ENCODE data around the gene WHRN. TPM values are rescaled to one million over a fixed set of nuclear protein-coding genes. Genes with fewer than 3 reads are reported as not detected.

The WHRN gene
- total and polyA plus RNA-seq, 2 of the 8 experiments (the other 6 are each of a cell fraction or from before 2014, with no cell fraction given): 4.4 to 7.7 TPM

GRCh38 chr9:114450181-114450580 is 55.1 kb downstream of the WHRN start:
- 87% methylated on average over 3 of the region's 3 CpGs; no CpG with 5 or more reads in 1 of the 2 experiments for whole genome bisulfite sequencing, 2 experiments (ENCODE audit: extremely low coverage in 1 of 2, insufficient coverage in 1 of 2, insufficient read length in 1 of 2, insufficient replicate concordance in 2 of 2, low coverage in 1 of 2, low lambda C conversion rate in 2 of 2, missing lambda C conversion rate in 1 of 2)
- Histone ChIP-seq H3K18ac (ENCODE audit: extremely low read depth, low read length) (no peak overlapping the region), H3K4ac (replicated peaks; ENCODE audit: insufficient read length, low read depth, low read length) (no peak overlapping the region), H2AFZ (ENCODE audit: low read length) (no peak overlapping the region), H3K79me1 (ENCODE audit: low read depth, low read length) (no peaks in the 10 kb centered on the region), H3K9ac (replicated peaks in 1 of 4; ENCODE audit: extremely low read depth in 1 of 4, low read depth in 3 of 4, low read length in 3 of 4) (no peak overlapping the region), H3K4me1 (replicated peaks in 1 of 4; ENCODE audit: control insufficient read depth in 3 of 4, insufficient read depth in 4 of 4, low read length in 3 of 4) (peaks cover 1 to 6% (median 4%) of the 10 kb centered on the region in 4 experiments; a peak in 3 of 7 replicates), H3K27me3 (replicated peaks in 1 of 4; ENCODE audit: control insufficient read depth in 3 of 4, extremely low read depth in 1 of 4, insufficient read depth in 3 of 4, low read length in 3 of 4) (no peaks in the 10 kb centered on the region), H3K9me3 (ENCODE audit: insufficient read depth in 2 of 2, low read depth in 1 of 2, low read length in 1 of 2) (no peaks in the 10 kb centered on the region), H4K91ac (replicated peaks; ENCODE audit: insufficient read length, low read length) (peak overlapping the region; percentile 5), H2BK12ac (ENCODE audit: low read depth, low read length) (no peak overlapping the region), H2AK5ac (ENCODE audit: low read depth, low read length) (peak overlapping the region; percentile 71), H2BK15ac (ENCODE audit: low read length) (0 out of 2 replicates have a peak overlapping the region, but pooled peaks have one; percentile 89), H3K23me2 (ENCODE audit: low read depth, low read length) (no peaks in the 10 kb centered on the region; the same call in 1 of the 2 replicates), H3K79me2 (ENCODE audit: control insufficient read depth in 1 of 2, insufficient read depth in 2 of 2, low read length in 2 of 2) (no peaks in the 10 kb centered on the region), H4K5ac (ENCODE audit: insufficient read length, low read depth, low read length) (no peak overlapping the region), H2BK20ac (ENCODE audit: low read length) (no peak overlapping the region), H3K4me3 (ENCODE audit: extremely low read depth in 1 of 4, insufficient read depth in 2 of 4, low read depth in 3 of 4, low read length in 4 of 4) (no peak overlapping the region), H3K4me2 (ENCODE audit: insufficient read depth in 1 of 2, low read depth in 2 of 2, low read length in 2 of 2) (no peak overlapping the region), H3K27ac (ENCODE audit: low read depth, low read length) (no peak overlapping the region), H2BK5ac (ENCODE audit: low read depth, low read length) (no peak overlapping the region), H2BK120ac (replicated peaks; ENCODE audit: low read depth, low read length) (no peak overlapping the region), H4K20me1 (replicated peaks in 1 of 2; ENCODE audit: control insufficient read depth in 1 of 2, insufficient read depth in 2 of 2, low read length in 2 of 2) (peaks cover 0 to 1% of the 10 kb centered on the region in 2 experiments), H3K23ac (ENCODE audit: insufficient read length) (no peak overlapping the region), H4K8ac (ENCODE audit: extremely low read depth, insufficient read depth, low read length) (peak overlapping the region; percentile 71), H3K56ac (replicated peaks; ENCODE audit: insufficient read length, low read depth, low read length) (no peak overlapping the region), H3K14ac (ENCODE audit: insufficient read length) (no peak overlapping the region), H3K36me3 (ENCODE audit: control insufficient read depth in 2 of 4, insufficient read depth in 4 of 4, low read length in 3 of 4) (no peaks in the 10 kb centered on the region)
- TF ChIP-seq TAF1 (IDR thresholded peaks at IDR 0.05; ENCODE audit: low read depth, low read length): no peak
- TF ChIP-seq GTF2F1 (IDR thresholded peaks at IDR 0.05; ENCODE audit: borderline replicate concordance, low read depth, low read length): no peak
- TF ChIP-seq SP1 (IDR thresholded peaks at IDR 0.05; ENCODE audit: low read depth, low read length): no peak
- no peak for TF ChIP-seq HDAC6 (IDR thresholded peaks at IDR 0.05; ENCODE audit: low read depth, low read length)
- no peak for TF ChIP-seq E2F6 (IDR thresholded peaks at IDR 0.05)
- no peak for TF ChIP-seq EGR1 (IDR thresholded peaks at IDR 0.05; ENCODE audit: borderline replicate concordance, low read depth, low read length)
- TF ChIP-seq RBBP5 (IDR thresholded peaks at IDR 0.05; ENCODE audit: borderline replicate concordance, low read depth, low read length): no peak
- TF ChIP-seq RFX5 (IDR thresholded peaks at IDR 0.05; ENCODE audit: borderline replicate concordance, low read depth, low read length): no peak
- no peak for TF ChIP-seq ZNF274 (IDR thresholded peaks at IDR 0.05; ENCODE audit: borderline replicate concordance, extremely low read depth, low read length)
- no peak for TF ChIP-seq JUND (IDR thresholded peaks at IDR 0.05; ENCODE audit: low read length)
- TF ChIP-seq POLR2A (IDR thresholded peaks at IDR 0.05; ENCODE audit: control extremely low read depth in 1 of 2, low read depth in 2 of 2, low read length in 2 of 2): no peak
- TF ChIP-seq RAD21 (IDR thresholded peaks at IDR 0.05 in 1 of 2, conservative IDR thresholded peaks at IDR 0.05 in 1 of 2; ENCODE audit: low read depth in 2 of 2, low read length in 2 of 2): no peak
- no peak for FAIRE-seq
- POLR2A ChIA-PET (ENCODE audit: partially characterized antibody): interaction anchor here (1.2 to 2.3 kb wide), 4 partner anchors 15 to 137 kb away, joined by 3 to 7 read pairs (median 4); partner anchors contain the start of gene ATP6V1G1
- DNase-seq (ENCODE audit: low read depth in 1 of 2, low spot score in 2 of 2): no peak
- CTCF ChIA-PET (ENCODE audit: partially characterized antibody): interaction anchor here (1.0 to 3.2 kb wide), 14 partner anchors 12 to 212 kb away, joined by 3 to 29 read pairs (median 4); partner anchors contain the start of gene ATP6V1G1

Measured in H1 (cell line).